Measurements from ENCODE around the gene IGF2BP3.
"Not testable (repeated sequence)": the region's sequence is repeated elsewhere in the genome, so short reads cannot be mapped to it uniquely, and the experiment has no call there.

IGF2BP3 gene

GRCh38 chr7:23331132-23331531, 139.2 kb downstream of the IGF2BP3 start:
- Histone ChIP-seq H3K27ac (ENCODE audit: low read depth, low read length) (no peak overlapping the region), H3K4me1 (ENCODE audit: control insufficient read depth in 5 of 5, insufficient read depth in 5 of 5, low read length in 5 of 5) (peaks cover 2 to 29% (median 25%) of the 10 kb centered on the region in 5 donors), H3K9ac (ENCODE audit: low read length in 5 of 5) (no peak overlapping the region), H3K9me3 (ENCODE audit: control insufficient read depth in 5 of 5, low read length in 5 of 5) (no peaks in the 10 kb centered on the region), H3K27me3 (ENCODE audit: control insufficient read depth in 5 of 5, insufficient read depth in 4 of 5, low read length in 5 of 5) (no peaks in the 10 kb centered on the region), H3K4me3 (ENCODE audit: low read depth in 1 of 5, low read length in 5 of 5) (no peak overlapping the region), H3K36me3 (ENCODE audit: control insufficient read depth in 5 of 5, insufficient read depth in 5 of 5, low read length in 5 of 5) (no peaks in the 10 kb centered on the region)

DNA sequence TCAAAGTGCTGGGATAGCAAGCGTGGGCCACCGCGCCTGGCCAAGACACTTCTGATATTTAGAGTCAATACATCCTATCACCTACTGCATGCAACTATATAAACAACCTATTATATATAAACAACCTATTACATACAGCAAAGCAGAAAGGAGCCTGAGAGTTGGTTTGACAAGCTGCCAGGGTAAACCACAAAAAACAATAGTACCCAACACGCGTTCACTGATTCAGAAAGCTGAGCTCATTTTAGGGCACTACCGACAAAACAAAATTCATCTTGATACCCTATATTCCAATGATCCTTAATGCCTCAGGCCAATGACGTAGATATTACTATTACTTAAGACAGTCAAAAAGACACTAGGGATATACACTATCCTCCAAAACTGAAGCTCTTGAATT, 154.9 kb downstream of the IGF2BP3 start:
- H3K27me3 ChIP-seq (ENCODE audit: control insufficient read depth in 5 of 5, insufficient read depth in 4 of 5, low read length in 5 of 5): no peaks in the 10 kb centered on the region
- no peak overlapping the region for H3K27ac ChIP-seq (ENCODE audit: low read depth, low read length)
- H3K4me1 ChIP-seq (ENCODE audit: control insufficient read depth in 5 of 5, insufficient read depth in 5 of 5, low read length in 5 of 5): peaks cover 0 to 2% (median 0%) of the 10 kb centered on the region in 5 donors
- H3K36me3 ChIP-seq (ENCODE audit: control insufficient read depth in 5 of 5, insufficient read depth in 5 of 5, low read length in 5 of 5): peaks cover 0 to 7% (median 3%) of the 10 kb centered on the region in 5 donors
- no peak overlapping the region for H3K4me3 ChIP-seq (ENCODE audit: low read depth in 1 of 5, low read length in 5 of 5)
- H3K9me3 ChIP-seq (ENCODE audit: control insufficient read depth in 5 of 5, low read length in 5 of 5): no peaks in the 10 kb centered on the region
- no peak overlapping the region for H3K9ac ChIP-seq (ENCODE audit: low read length in 5 of 5)

GRCh38 chr7:23312141-23312540, 158.2 kb downstream of the IGF2BP3 start:
- not testable (repeated sequence) for H3K4me1 ChIP-seq (ENCODE audit: control insufficient read depth in 5 of 5, insufficient read depth in 5 of 5, low read length in 5 of 5); H3K4me3 ChIP-seq (ENCODE audit: low read depth in 1 of 5, low read length in 5 of 5); H3K27ac ChIP-seq (ENCODE audit: low read depth, low read length); H3K27me3 ChIP-seq (ENCODE audit: control insufficient read depth in 5 of 5, insufficient read depth in 4 of 5, low read length in 5 of 5); H3K9ac ChIP-seq (ENCODE audit: low read length in 5 of 5); H3K9me3 ChIP-seq (ENCODE audit: control insufficient read depth in 5 of 5, low read length in 5 of 5)
- peaks cover 23 to 31% (median 27%) of the 10 kb centered on the region in 5 donors for H3K36me3 ChIP-seq (ENCODE audit: control insufficient read depth in 5 of 5, insufficient read depth in 5 of 5, low read length in 5 of 5)

DNA sequence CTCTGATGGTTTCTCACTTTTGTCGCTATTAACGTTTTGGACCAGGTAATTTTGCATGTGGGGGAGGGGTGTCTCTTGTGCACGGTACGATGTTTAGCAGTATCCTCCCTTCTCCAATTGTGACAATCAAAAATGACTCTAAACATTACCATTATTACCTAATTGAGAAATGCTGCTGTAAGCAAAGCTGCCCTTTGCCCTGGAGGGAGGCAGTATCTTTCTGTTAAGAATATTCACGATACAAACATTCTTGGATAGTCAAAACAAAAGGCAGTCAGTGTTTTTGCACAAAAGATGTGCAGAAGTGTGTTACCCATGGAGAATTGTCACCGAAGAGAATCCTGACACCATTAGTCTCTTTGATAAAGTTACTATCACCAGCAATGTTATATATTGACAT, 161.5 kb downstream of the IGF2BP3 start:
- Histone ChIP-seq H3K9ac (ENCODE audit: low read length in 5 of 5) (no peak overlapping the region), H3K27ac (ENCODE audit: low read depth, low read length) (no peak overlapping the region), H3K27me3 (ENCODE audit: control insufficient read depth in 5 of 5, insufficient read depth in 4 of 5, low read length in 5 of 5) (no peaks in the 10 kb centered on the region), H3K4me1 (ENCODE audit: control insufficient read depth in 5 of 5, insufficient read depth in 5 of 5, low read length in 5 of 5) (peaks cover 0 to 4% (median 0%) of the 10 kb centered on the region in 5 donors), H3K9me3 (ENCODE audit: control insufficient read depth in 5 of 5, low read length in 5 of 5) (no peaks in the 10 kb centered on the region), H3K36me3 (ENCODE audit: control insufficient read depth in 5 of 5, insufficient read depth in 5 of 5, low read length in 5 of 5) (peaks cover 23 to 31% (median 27%) of the 10 kb centered on the region in 5 donors), H3K4me3 (ENCODE audit: low read depth in 1 of 5, low read length in 5 of 5) (no peak overlapping the region)

DNA sequence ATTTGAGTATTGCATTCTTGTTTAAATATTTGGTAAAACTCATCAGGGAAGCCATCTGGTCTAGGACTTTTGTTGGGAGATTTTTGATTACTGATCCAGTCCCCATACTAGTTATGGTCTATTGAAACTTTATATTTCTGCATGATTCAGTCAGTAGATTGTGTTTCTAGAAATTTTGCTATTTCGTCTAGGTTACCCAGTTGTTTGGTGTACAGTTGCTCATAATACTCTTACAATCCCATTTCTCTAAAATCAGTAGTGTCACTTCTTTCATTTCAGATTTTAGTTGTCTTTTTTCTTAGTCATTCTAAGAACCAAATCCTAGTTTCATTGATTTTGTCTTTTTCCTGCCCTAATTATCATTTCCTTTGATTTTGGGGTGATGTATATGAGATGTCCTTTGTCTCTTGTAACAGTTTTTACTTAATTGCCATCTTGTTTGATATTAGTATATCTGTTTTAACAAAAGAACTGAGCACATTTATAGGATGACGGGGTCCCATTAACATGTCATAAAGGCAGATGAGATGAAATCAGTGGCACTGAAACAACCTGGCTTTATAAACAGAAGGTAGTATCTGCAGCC, 163.3 kb downstream of the IGF2BP3 start:
- Histone ChIP-seq H3K36me3 (ENCODE audit: control insufficient read depth in 5 of 5, insufficient read depth in 5 of 5, low read length in 5 of 5) (peaks cover 25 to 38% (median 32%) of the 10 kb centered on the region in 5 donors), H3K4me3 (ENCODE audit: low read depth in 1 of 5, low read length in 5 of 5) (no peak overlapping the region)

DNA sequence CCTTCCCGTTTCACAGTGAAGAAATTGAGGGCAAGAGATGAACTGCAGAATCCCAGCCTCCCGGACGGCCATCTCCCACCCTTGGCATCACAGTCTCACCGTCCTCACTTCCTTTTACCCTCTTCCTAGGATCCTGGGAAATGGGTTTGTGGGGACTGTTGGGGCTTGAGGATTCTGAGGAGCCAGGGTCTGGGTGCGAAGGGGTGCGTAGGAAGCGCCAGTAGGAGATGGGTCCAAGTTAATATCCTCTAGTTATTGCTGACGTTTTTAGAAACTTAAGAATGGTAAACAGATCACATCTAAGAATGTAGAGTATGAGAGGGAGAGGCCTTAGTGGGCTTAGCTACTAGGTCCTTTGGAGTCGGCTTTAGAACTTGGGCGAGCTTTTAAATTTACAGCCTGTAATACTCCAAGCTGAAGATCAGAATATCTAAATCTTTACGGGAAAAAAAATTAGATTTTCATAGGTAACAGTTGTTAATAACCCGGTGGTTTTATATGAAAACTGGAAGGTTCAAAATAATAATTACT, 170.5 kb downstream of the IGF2BP3 start:
- peaks cover 6 to 42% (median 23%) of the 10 kb centered on the region in 5 donors for H3K4me1 ChIP-seq (ENCODE audit: control insufficient read depth in 5 of 5, insufficient read depth in 5 of 5, low read length in 5 of 5)
- H3K9me3 ChIP-seq (ENCODE audit: control insufficient read depth in 5 of 5, low read length in 5 of 5): no peaks in the 10 kb centered on the region
- H3K4me3 ChIP-seq (ENCODE audit: low read depth in 1 of 5, low read length in 5 of 5): peak overlapping the region; percentile 89 to 98 (median 96)
- peaks cover 3 to 10% (median 6%) of the 10 kb centered on the region in 5 donors for H3K36me3 ChIP-seq (ENCODE audit: control insufficient read depth in 5 of 5, insufficient read depth in 5 of 5, low read length in 5 of 5)
- peak overlapping the region; percentile 84 to 95 (median 92) for H3K9ac ChIP-seq (ENCODE audit: low read length in 5 of 5)
- H3K27ac ChIP-seq (ENCODE audit: low read depth, low read length): peak overlapping the region; percentile 82
- no peaks in the 10 kb centered on the region for H3K27me3 ChIP-seq (ENCODE audit: control insufficient read depth in 5 of 5, insufficient read depth in 4 of 5, low read length in 5 of 5)

More for the DNA sequence above, 163.3 kb downstream of the IGF2BP3 start:
- Histone ChIP-seq H3K4me1 (ENCODE audit: control insufficient read depth in 5 of 5, insufficient read depth in 5 of 5, low read length in 5 of 5) (peaks cover 0 to 11% (median 2%) of the 10 kb centered on the region in 5 donors), H3K27me3 (ENCODE audit: control insufficient read depth in 5 of 5, insufficient read depth in 4 of 5, low read length in 5 of 5) (no peaks in the 10 kb centered on the region), H3K27ac (ENCODE audit: low read depth, low read length) (no peak overlapping the region), H3K9me3 (ENCODE audit: control insufficient read depth in 5 of 5, low read length in 5 of 5) (no peaks in the 10 kb centered on the region), H3K9ac (ENCODE audit: low read length in 5 of 5) (no peak overlapping the region)

DNA sequence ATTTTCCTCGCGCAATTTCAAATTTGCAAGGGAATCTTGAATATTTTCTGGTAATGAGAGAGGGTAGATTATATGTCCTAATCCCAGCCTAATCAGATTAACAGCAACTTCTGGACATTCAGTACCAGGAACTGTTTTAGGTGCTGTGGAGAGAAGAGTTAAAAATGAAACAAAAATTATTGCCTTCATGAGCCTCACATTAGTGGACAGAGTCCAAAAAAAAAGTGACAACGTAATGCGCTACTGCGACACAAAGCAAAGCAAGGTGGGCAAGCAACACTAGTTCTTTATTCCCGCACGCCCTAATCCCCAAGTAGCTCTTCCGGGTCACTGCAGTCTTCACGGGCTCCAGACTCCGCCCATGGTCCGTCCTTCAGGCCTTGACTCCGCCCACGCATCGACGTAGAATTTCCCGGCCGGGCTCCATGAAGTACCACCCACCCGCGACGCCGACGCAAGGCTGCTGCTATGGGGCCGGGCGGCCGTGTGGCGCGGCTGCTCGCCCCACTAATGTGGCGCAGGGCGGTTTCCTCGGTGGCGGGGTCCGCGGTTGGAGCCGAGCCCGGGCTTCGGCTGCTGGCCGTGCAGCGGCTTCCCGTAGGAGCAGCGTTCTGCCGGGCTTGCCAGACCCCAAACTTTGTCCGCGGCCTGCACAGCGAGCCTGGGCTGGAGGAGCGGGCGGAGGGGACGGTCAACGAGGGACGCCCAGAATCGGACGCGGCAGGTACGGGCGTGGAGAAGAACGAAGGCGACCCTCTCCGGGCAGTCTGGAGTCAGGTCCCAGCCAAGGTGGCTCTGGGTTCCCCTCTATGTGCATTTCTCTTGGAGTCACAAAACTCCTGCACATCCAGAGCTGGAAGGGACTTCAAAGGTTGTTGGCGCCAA, 171.2 kb downstream of the IGF2BP3 start, which contains the start of gene MALSU1:
Gene MALSU1, plus strand, starts transcription at position 455 of the 885 bp plus-strand sequence. Its CDS starts 14 bp downstream, at position 469.
- H3K27me3 ChIP-seq (ENCODE audit: control insufficient read depth in 5 of 5, insufficient read depth in 4 of 5, low read length in 5 of 5): no peaks in the 10 kb centered on the region
- H3K4me3 ChIP-seq (ENCODE audit: low read depth in 1 of 5, low read length in 5 of 5): peak within 1 kb of the TSS; percentile 89 to 98 (median 96)
- no peaks in the 10 kb centered on the region for H3K9me3 ChIP-seq (ENCODE audit: control insufficient read depth in 5 of 5, low read length in 5 of 5)
- H3K4me1 ChIP-seq (ENCODE audit: control insufficient read depth in 5 of 5, insufficient read depth in 5 of 5, low read length in 5 of 5): peaks cover 6 to 40% (median 23%) of the 10 kb centered on the region in 5 donors
- H3K9ac ChIP-seq (ENCODE audit: low read length in 5 of 5): peak within 1 kb of the TSS; percentile 84 to 95 (median 92)
- peak within 1 kb of the TSS; percentile 82 for H3K27ac ChIP-seq (ENCODE audit: low read depth, low read length)
- peaks cover 3 to 10% (median 6%) of the 10 kb centered on the region in 5 donors for H3K36me3 ChIP-seq (ENCODE audit: control insufficient read depth in 5 of 5, insufficient read depth in 5 of 5, low read length in 5 of 5)

- H3K4me1 ChIP-seq (ENCODE audit: control insufficient read depth in 5 of 5, insufficient read depth in 5 of 5, low read length in 5 of 5): peaks cover 6 to 39% (median 23%) of the 10 kb centered on the region in 5 donors
- H3K4me3 ChIP-seq (ENCODE audit: low read depth in 1 of 5, low read length in 5 of 5): peak overlapping the region; percentile 86 to 97 (median 96)
- H3K27me3 ChIP-seq (ENCODE audit: control insufficient read depth in 5 of 5, insufficient read depth in 4 of 5, low read length in 5 of 5): no peaks in the 10 kb centered on the region
- no peaks in the 10 kb centered on the region for H3K9me3 ChIP-seq (ENCODE audit: control insufficient read depth in 5 of 5, low read length in 5 of 5)
- H3K36me3 ChIP-seq (ENCODE audit: control insufficient read depth in 5 of 5, insufficient read depth in 5 of 5, low read length in 5 of 5): peaks cover 3 to 10% (median 6%) of the 10 kb centered on the region in 5 donors
- H3K27ac ChIP-seq (ENCODE audit: low read depth, low read length): peak overlapping the region; percentile 82
- peak overlapping the region; percentile 50 to 93 (median 81) for H3K9ac ChIP-seq (ENCODE audit: low read length in 5 of 5)
Observed at GRCh38 chr7:23298141-23298881, 172.0 kb downstream of the IGF2BP3 start.

GRCh38 chr7:23295401-23295697, 174.9 kb downstream of the IGF2BP3 start:
- Histone ChIP-seq H3K4me1 (ENCODE audit: control insufficient read depth in 5 of 5, insufficient read depth in 5 of 5, low read length in 5 of 5) (peaks cover 3 to 25% (median 13%) of the 10 kb centered on the region in 5 donors), H3K27me3 (ENCODE audit: control insufficient read depth in 5 of 5, insufficient read depth in 4 of 5, low read length in 5 of 5) (no peaks in the 10 kb centered on the region), H3K9me3 (ENCODE audit: control insufficient read depth in 5 of 5, low read length in 5 of 5) (no peaks in the 10 kb centered on the region), H3K27ac (ENCODE audit: low read depth, low read length) (no peak overlapping the region), H3K36me3 (ENCODE audit: control insufficient read depth in 5 of 5, insufficient read depth in 5 of 5, low read length in 5 of 5) (no peaks in the 10 kb centered on the region), H3K4me3 (ENCODE audit: low read depth in 1 of 5, low read length in 5 of 5) (no peak overlapping the region), H3K9ac (ENCODE audit: low read length in 5 of 5) (peak overlapping the region in 1 of 5 donors; percentile 27)

All from subcutaneous abdominal adipose tissue (tissue), 5 donors.